ENCODE measurements around the gene KMT2B. TPM values are rescaled to one million over a fixed set of nuclear protein-coding genes. Genes with fewer than 3 reads are reported as not detected.
A peak's percentile ranks its signal among the peaks of the same experiment; 100 is the strongest.

The KMT2B gene
- total RNA-seq, 1 experiment from 2014 or later: 65.3 TPM

- intact Hi-C loops (cut with micrococcal nuclease; ENCODE audit: unreplicated experiment): loop anchor here (10.0 kb wide), 1 partner anchor 186 kb away; the partner anchor contains the start of gene LRFN3
- Mint-ChIP-seq H3K4me1 (ENCODE audit: low read depth, unreplicated experiment) (peaks cover 45% of the 10 kb centered on the region), H3K9me3 (ENCODE audit: low read depth, unreplicated experiment) (no peaks in the 10 kb centered on the region), H3K4me3 (ENCODE audit: low read depth, unreplicated experiment) (peak within 1 kb of the TSS; percentile 90), H3K36me3 (ENCODE audit: insufficient read depth, unreplicated experiment) (peaks cover 54% of the 10 kb centered on the region), H3K27ac (ENCODE audit: unreplicated experiment) (peak within 1 kb of the TSS; percentile 93), H3K27me3 (ENCODE audit: unreplicated experiment) (no peaks in the 10 kb centered on the region)
- CTCF ChIA-PET: interaction anchor here (0.6 to 1.4 kb wide), 9 partner anchors 11 to 235 kb away, joined by 3 to 12 read pairs (median 4); partner anchors contain the start of gene DMKN
- BruUV-seq (replicated peaks): TSS peak; percentile 23
- peak; percentile 99 for DNase-seq
- TF ChIP-seq CTCF (IDR thresholded peaks at IDR 0.05; ENCODE audit: unreplicated experiment): no peak
These were observed 30.6 kb downstream of the KMT2B start, which contains the start of gene LIN37 for GRCh38 chr19:35748106-35749020. Gene LIN37 (plus strand): TSS chr19:35748576. CDS start chr19:35748725, 149 bp downstream.

GRCh38 chr19:35750167-35750566, 32.4 kb downstream of the KMT2B start:
- H3K27me3 Mint-ChIP-seq (ENCODE audit: unreplicated experiment): no peaks in the 10 kb centered on the region
- BruUV-seq (replicated peaks): no TSS peak
- H3K4me1 Mint-ChIP-seq (ENCODE audit: low read depth, unreplicated experiment): peaks cover 37% of the 10 kb centered on the region
- CTCF ChIA-PET: no interaction called here
- TF ChIP-seq CTCF (IDR thresholded peaks at IDR 0.05; ENCODE audit: unreplicated experiment): no peak
- H3K9me3 Mint-ChIP-seq (ENCODE audit: low read depth, unreplicated experiment): no peaks in the 10 kb centered on the region
- H3K36me3 Mint-ChIP-seq (ENCODE audit: insufficient read depth, unreplicated experiment): peaks cover 57% of the 10 kb centered on the region
- no peak overlapping the region for H3K27ac Mint-ChIP-seq (ENCODE audit: unreplicated experiment)
- DNase-seq: no peak
- peak overlapping the region; percentile 90 for H3K4me3 Mint-ChIP-seq (ENCODE audit: low read depth, unreplicated experiment)
- intact Hi-C loops (cut with micrococcal nuclease; ENCODE audit: unreplicated experiment): no loop called here

GRCh38 chr19:35751839-35752745, 34.3 kb downstream of the KMT2B start:
- Mint-ChIP-seq H3K4me3 (ENCODE audit: low read depth, unreplicated experiment) (no peak overlapping the region), H3K36me3 (ENCODE audit: insufficient read depth, unreplicated experiment) (peaks cover 53% of the 10 kb centered on the region), H3K27me3 (ENCODE audit: unreplicated experiment) (no peaks in the 10 kb centered on the region), H3K4me1 (ENCODE audit: low read depth, unreplicated experiment) (peaks cover 18% of the 10 kb centered on the region), H3K9me3 (ENCODE audit: low read depth, unreplicated experiment) (no peaks in the 10 kb centered on the region), H3K27ac (ENCODE audit: unreplicated experiment) (no peak overlapping the region)
- BruUV-seq (replicated peaks): no TSS peak
- intact Hi-C loops (cut with micrococcal nuclease; ENCODE audit: unreplicated experiment): no loop called here
- no peak for TF ChIP-seq CTCF (IDR thresholded peaks at IDR 0.05; ENCODE audit: unreplicated experiment)
- CTCF ChIA-PET: no interaction called here
- no peak for DNase-seq

GRCh38 chr19:35752746-35753350, 35.0 kb downstream of the KMT2B start:
- intact Hi-C loops (cut with micrococcal nuclease; ENCODE audit: unreplicated experiment): no loop called here
- Mint-ChIP-seq H3K4me1 (ENCODE audit: low read depth, unreplicated experiment) (peaks cover 16% of the 10 kb centered on the region), H3K36me3 (ENCODE audit: insufficient read depth, unreplicated experiment) (peaks cover 60% of the 10 kb centered on the region), H3K27me3 (ENCODE audit: unreplicated experiment) (no peaks in the 10 kb centered on the region), H3K4me3 (ENCODE audit: low read depth, unreplicated experiment) (no peak overlapping the region), H3K27ac (ENCODE audit: unreplicated experiment) (no peak overlapping the region), H3K9me3 (ENCODE audit: low read depth, unreplicated experiment) (no peaks in the 10 kb centered on the region)
- CTCF ChIA-PET: no interaction called here
- no peak for TF ChIP-seq CTCF (IDR thresholded peaks at IDR 0.05; ENCODE audit: unreplicated experiment)
- DNase-seq: no peak
- no TSS peak for BruUV-seq (replicated peaks)
